Neural progenitor cell (in vitro differentiated cells): ENCODE measurements around the gene THSD4.

Source experiments
- EZH2 ChIP-seq: fragments of 200-600 bp; sonication (generic); IDR thresholded peaks from 2 replicates; pipeline ENCODE4 v1.6.1; 2017; ENCODE audit warnings: antibody characterized with exemption, mild to moderate bottlenecking, moderate library complexity
- EZH2phosphoT487 ChIP-seq: fragments of 200-600 bp; sonication (generic); IDR thresholded peaks from 2 replicates; pipeline ENCODE4 v1.6.1; 2017; ENCODE audit warnings: antibody characterized with exemption
- TF ChIP-seq, protein P1 (sequence below): fragments of 200-600 bp; sonication (generic); IDR thresholded peaks from 2 replicates; pipeline ENCODE4 v1.5.1; 2017; ENCODE audit warnings: antibody characterized with exemption, mild to moderate bottlenecking

GRCh38 chr15:71274448-71274798 lies 159.2 kb downstream of the THSD4 start:
- TF ChIP-seq, protein P1, sequence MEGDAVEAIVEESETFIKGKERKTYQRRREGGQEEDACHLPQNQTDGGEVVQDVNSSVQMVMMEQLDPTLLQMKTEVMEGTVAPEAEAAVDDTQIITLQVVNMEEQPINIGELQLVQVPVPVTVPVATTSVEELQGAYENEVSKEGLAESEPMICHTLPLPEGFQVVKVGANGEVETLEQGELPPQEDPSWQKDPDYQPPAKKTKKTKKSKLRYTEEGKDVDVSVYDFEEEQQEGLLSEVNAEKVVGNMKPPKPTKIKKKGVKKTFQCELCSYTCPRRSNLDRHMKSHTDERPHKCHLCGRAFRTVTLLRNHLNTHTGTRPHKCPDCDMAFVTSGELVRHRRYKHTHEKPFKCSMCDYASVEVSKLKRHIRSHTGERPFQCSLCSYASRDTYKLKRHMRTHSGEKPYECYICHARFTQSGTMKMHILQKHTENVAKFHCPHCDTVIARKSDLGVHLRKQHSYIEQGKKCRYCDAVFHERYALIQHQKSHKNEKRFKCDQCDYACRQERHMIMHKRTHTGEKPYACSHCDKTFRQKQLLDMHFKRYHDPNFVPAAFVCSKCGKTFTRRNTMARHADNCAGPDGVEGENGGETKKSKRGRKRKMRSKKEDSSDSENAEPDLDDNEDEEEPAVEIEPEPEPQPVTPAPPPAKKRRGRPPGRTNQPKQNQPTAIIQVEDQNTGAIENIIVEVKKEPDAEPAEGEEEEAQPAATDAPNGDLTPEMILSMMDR: no peak
- TF ChIP-seq EZH2 (no peak), EZH2phosphoT487 (no peak)
